Mesenchymal stem cell (in vitro differentiated cells and primary cell): ENCODE results near the gene COPZ2.

Experiments used
- DNase-seq: peaks from one replicate; pipeline ENCODE4 v3.0.0-alpha.2; 2013
- H2AFZ ChIP-seq: one replicate; pipeline ENCODE4 v1.6.1; 2013; ENCODE audit warnings: low read depth, mild to moderate bottlenecking, control low read depth, inconsistent platforms, low read length, moderate library complexity
- H2AK5ac ChIP-seq: 2 replicates; pipeline ENCODE4 v1.6.1; 2013; ENCODE audit warnings: low read length, moderate library complexity, mild to moderate bottlenecking, inconsistent platforms; ENCODE audit not compliant: severe bottlenecking
- H2BK120ac ChIP-seq: one replicate; pipeline ENCODE4 v1.6.1; 2013; ENCODE audit warnings: low read depth, mild to moderate bottlenecking, inconsistent platforms, low read length, moderate library complexity
- H2BK12ac ChIP-seq, 2 experiments: one replicate each; pipeline ENCODE4 v1.6.1; 2013; ENCODE audit warnings: inconsistent platforms in 2 of 2, low read length in 2 of 2, mild to moderate bottlenecking in 2 of 2, moderate library complexity in 2 of 2, control low read depth in 1 of 2
- H2BK15ac ChIP-seq: one replicate; pipeline ENCODE4 v1.6.1; 2013; ENCODE audit warnings: mild to moderate bottlenecking, low read depth, inconsistent platforms; ENCODE audit not compliant: poor library complexity, severe bottlenecking
- H2BK5ac ChIP-seq: 2 replicates; pipeline ENCODE4 v1.6.1; 2013; ENCODE audit warnings: low read depth, mild to moderate bottlenecking, low read length, control low read depth, inconsistent platforms; ENCODE audit not compliant: poor library complexity, severe bottlenecking
- H3K14ac ChIP-seq, 2 experiments: one replicate each; pipeline ENCODE4 v1.6.1; 2013; ENCODE audit warnings: inconsistent platforms in 2 of 2, low read length in 2 of 2, control low read depth in 1 of 2, mild to moderate bottlenecking in 1 of 2, moderate library complexity in 1 of 2
- H3K18ac ChIP-seq, 2 experiments: one replicate each; pipeline ENCODE4 v1.6.1; 2013; ENCODE audit warnings: inconsistent platforms in 2 of 2, low read length in 2 of 2, control low read depth in 1 of 2, low read depth in 1 of 2, mild to moderate bottlenecking in 1 of 2
- H3K23ac ChIP-seq, 2 experiments: one replicate each; pipeline ENCODE4 v1.6.1; 2013; ENCODE audit warnings: inconsistent platforms in 2 of 2, low read length in 2 of 2, mild to moderate bottlenecking in 2 of 2, moderate library complexity in 2 of 2, control low read depth in 1 of 2
- H3K27ac ChIP-seq: 2 replicates; pipeline ENCODE4 v1.5.1; 2013; ENCODE audit warnings: mild to moderate bottlenecking, moderate library complexity, low read length, control low read depth, inconsistent platforms; ENCODE audit not compliant: poor library complexity, severe bottlenecking
- H3K27me3 ChIP-seq, 2 experiments: 2 replicates each; pipeline versions ENCODE4 v1.6.1 to v1.7.0; 2013; ENCODE audit warnings: low read length in 2 of 2, mild to moderate bottlenecking in 2 of 2, moderate library complexity in 2 of 2, control low read depth in 1 of 2, inconsistent platforms in 1 of 2; ENCODE audit not compliant: control insufficient read depth in 1 of 2, insufficient read depth in 1 of 2
- H3K36me3 ChIP-seq, 2 experiments: 2 replicates each; pipeline versions ENCODE4 v1.6.1 to v1.7.0; 2013; ENCODE audit warnings: low read length in 2 of 2, control low read depth in 1 of 2, inconsistent platforms in 1 of 2, low read depth in 1 of 2, mild to moderate bottlenecking in 1 of 2; ENCODE audit not compliant: insufficient read depth in 2 of 2, control insufficient read depth in 1 of 2
- H3K4ac ChIP-seq, 2 experiments: one replicate each; pipeline ENCODE4 v1.6.1; 2013; ENCODE audit warnings: inconsistent platforms in 2 of 2, low read length in 2 of 2, mild to moderate bottlenecking in 2 of 2, moderate library complexity in 2 of 2, control low read depth in 1 of 2, low read depth in 1 of 2
- H3K4me1 ChIP-seq: 2 replicates; pipeline ENCODE4 v1.6.1; 2013; ENCODE audit warnings: low read depth, low read length, control low read depth; ENCODE audit not compliant: control insufficient read depth, insufficient read depth
- H3K4me2 ChIP-seq: 2 replicates; pipeline ENCODE4 v1.6.1; 2013; ENCODE audit warnings: low read length, mild to moderate bottlenecking, inconsistent platforms; ENCODE audit not compliant: poor library complexity, severe bottlenecking
- H3K4me3 ChIP-seq, 2 experiments: 2 replicates each; pipeline versions ENCODE4 v1.5.1 to v1.7.0; 2013; ENCODE audit warnings: low read length in 2 of 2, mild to moderate bottlenecking in 2 of 2, control low read depth in 1 of 2, low read depth in 1 of 2; ENCODE audit not compliant: insufficient read depth in 1 of 2
- H3K79me1 ChIP-seq: replicated peaks from 2 replicates; pipeline ENCODE4 v1.6.1; 2013; ENCODE audit warnings: mild to moderate bottlenecking, control low read depth, low read length, inconsistent platforms; ENCODE audit not compliant: poor library complexity, severe bottlenecking
- H3K9ac ChIP-seq: 2 replicates; pipeline ENCODE4 v1.7.0; 2013; ENCODE audit warnings: mild to moderate bottlenecking, low read length, moderate library complexity
- H3K9me3 ChIP-seq: 2 replicates; pipeline ENCODE4 v1.7.0; 2013; ENCODE audit warnings: mild to moderate bottlenecking, low read length; ENCODE audit not compliant: control insufficient read depth
- H4K8ac ChIP-seq: one replicate; pipeline ENCODE4 v1.6.1; 2013; ENCODE audit warnings: inconsistent platforms, mild to moderate bottlenecking, low read length, moderate library complexity
- H4K91ac ChIP-seq: one replicate; pipeline ENCODE4 v1.6.1; 2013; ENCODE audit warnings: mild to moderate bottlenecking, low read length, inconsistent platforms
- WGBS: methylation state at CpG from one replicate; pipeline ENCODE4 v1.1.7; 2013; ENCODE audit warnings: mixed read lengths; 5-methylcytosine and 5-hydroxymethylcytosine counted together

COPZ2 gene

DNA sequence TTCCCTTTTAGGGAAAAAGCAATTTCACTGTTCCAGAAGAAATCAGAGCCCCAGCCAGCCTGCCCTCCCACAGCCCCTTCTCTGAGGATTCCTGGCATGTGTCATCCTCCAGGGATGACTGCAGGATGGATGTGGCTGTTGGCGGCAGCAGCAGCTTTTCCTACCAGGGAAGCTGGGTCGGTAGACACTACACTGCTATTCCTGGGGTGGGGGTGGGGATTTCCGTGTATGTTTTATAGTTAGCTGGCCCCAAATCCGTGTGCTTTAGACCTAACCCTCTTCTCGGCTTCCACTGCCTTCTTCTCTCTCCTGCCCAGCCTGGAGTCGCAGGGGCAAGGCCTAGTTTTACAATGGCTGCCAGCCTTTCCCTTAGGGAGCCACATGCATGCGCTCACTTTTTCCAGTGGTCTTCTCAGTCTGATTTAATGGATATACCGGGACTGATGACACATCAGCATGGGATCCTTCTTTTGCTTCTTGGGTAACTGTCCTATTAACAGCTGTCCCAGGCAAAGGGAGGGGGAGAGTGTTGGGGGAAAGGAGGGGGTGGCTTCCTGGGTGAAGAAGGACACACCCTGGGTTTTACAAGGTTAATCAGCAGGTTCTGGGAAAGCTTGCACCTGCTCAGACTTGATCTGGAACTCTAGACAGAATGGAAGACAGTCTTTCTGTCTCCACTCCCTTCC, 7.9 kb upstream of the COPZ2 start:
- DNase-seq: peak; percentile 76
- H2BK15ac ChIP-seq: no peak overlapping the region
- H3K4ac ChIP-seq: no peak overlapping the region
- no peak overlapping the region for H2AFZ ChIP-seq
- H2AK5ac ChIP-seq: no peak overlapping the region
- no peak overlapping the region for H4K91ac ChIP-seq
- H3K14ac ChIP-seq: no peak overlapping the region
- peak overlapping the region in 1 of 2 experiments; percentile 10 for H2BK12ac ChIP-seq
- H3K9me3 ChIP-seq: no peaks in the 10 kb centered on the region
- H3K4me2 ChIP-seq: no peak overlapping the region
- 69% methylated on average over 7 of the region's 8 CpGs for WGBS
- no peak overlapping the region for H3K23ac ChIP-seq
- peak overlapping the region; percentile 47 for H4K8ac ChIP-seq
- H3K27me3 ChIP-seq: no peaks in the 10 kb centered on the region
- H3K79me1 ChIP-seq: peaks cover 11% of the 10 kb centered on the region
- H3K36me3 ChIP-seq: peaks cover 0 to 4% of the 10 kb centered on the region in 2 experiments
- peak overlapping the region in 1 of 2 experiments; percentile 28 for H3K18ac ChIP-seq
- H3K9ac ChIP-seq: peak overlapping the region; percentile 91
- peaks cover 4% of the 10 kb centered on the region for H3K4me1 ChIP-seq
- no peak overlapping the region for H3K27ac ChIP-seq
- peak overlapping the region in 1 of 2 experiments; percentile 61 for H3K4me3 ChIP-seq
- H2BK5ac ChIP-seq: no peak overlapping the region
- H2BK120ac ChIP-seq: no peak overlapping the region

DNA sequence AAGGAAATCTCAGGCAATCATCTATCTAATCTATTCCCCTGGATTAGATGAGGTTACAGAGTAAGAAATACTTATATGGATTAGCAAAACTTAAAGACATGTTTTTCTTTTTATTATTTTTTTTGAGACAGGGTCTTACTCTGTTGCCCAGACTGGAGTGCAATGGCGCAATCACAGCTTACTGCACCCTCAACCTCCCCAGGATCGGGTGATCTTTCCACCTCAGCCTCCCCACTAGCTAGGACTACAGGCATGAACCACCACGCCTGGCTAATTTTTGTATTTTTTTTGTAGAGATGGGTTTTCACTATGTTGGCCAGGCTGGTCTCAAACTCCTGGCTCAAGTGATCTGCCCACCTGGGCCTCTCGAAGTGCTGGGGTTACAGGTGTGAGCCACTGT, 7.3 kb upstream of the COPZ2 start:
- Histone ChIP-seq H3K27ac (no peak overlapping the region), H2BK120ac (no peak overlapping the region), H3K27me3 (no peaks in the 10 kb centered on the region), H4K91ac (no peak overlapping the region), H2AFZ (no peak overlapping the region), H4K8ac (no peak overlapping the region), H3K79me1 (peaks cover 11% of the 10 kb centered on the region), H3K4me3 (peak overlapping the region in 1 of 2 experiments; percentile 61), H3K14ac (no peak overlapping the region), H3K23ac (no peak overlapping the region), H2BK15ac (no peak overlapping the region), H3K4ac (no peak overlapping the region), H2BK5ac (no peak overlapping the region), H3K36me3 (peaks cover 0 to 4% of the 10 kb centered on the region in 2 experiments), H3K4me2 (no peak overlapping the region), H2AK5ac (no peak overlapping the region), H3K9me3 (no peaks in the 10 kb centered on the region), H2BK12ac (no peak overlapping the region), H3K9ac (peak overlapping the region; percentile 91), H3K18ac (no peak overlapping the region), H3K4me1 (peaks cover 4% of the 10 kb centered on the region)
- WGBS: 99% methylated on average over 4 of the region's 4 CpGs
- DNase-seq: no peak

DNA sequence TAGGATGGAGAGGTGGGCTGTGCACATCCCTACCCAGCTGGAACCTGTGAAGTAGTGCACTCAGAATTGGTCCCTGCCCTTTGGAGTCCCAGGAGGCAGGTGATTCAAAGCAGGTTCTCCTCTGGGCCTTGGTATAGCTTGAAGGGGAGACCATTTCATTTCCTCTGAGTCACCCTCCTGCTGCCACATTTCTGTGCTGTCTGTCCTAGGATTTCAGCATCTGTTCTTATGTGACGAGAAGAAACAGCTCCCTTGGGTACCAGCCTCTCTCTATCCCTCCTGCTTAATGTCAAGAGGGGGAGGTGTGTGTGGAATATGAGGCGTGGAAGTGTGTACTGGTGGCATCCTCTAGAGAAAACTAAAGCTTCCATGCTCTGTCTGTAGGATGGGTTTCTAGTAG, 5.6 kb upstream of the COPZ2 start:
- Histone ChIP-seq H3K23ac (no peak overlapping the region), H3K4me3 (no peak overlapping the region), H3K14ac (no peak overlapping the region), H2BK5ac (no peak overlapping the region), H3K4me2 (no peak overlapping the region), H4K91ac (no peak overlapping the region), H2AFZ (no peak overlapping the region), H2BK120ac (no peak overlapping the region), H3K27me3 (no peaks in the 10 kb centered on the region), H2BK15ac (no peak overlapping the region), H2BK12ac (no peak overlapping the region), H3K79me1 (peaks cover 11% of the 10 kb centered on the region), H3K27ac (no peak overlapping the region), H3K18ac (no peak overlapping the region), H3K9me3 (no peaks in the 10 kb centered on the region), H2AK5ac (no peak overlapping the region), H3K4ac (no peak overlapping the region), H3K4me1 (peaks cover 5% of the 10 kb centered on the region), H3K36me3 (peaks cover 0 to 4% of the 10 kb centered on the region in 2 experiments), H4K8ac (no peak overlapping the region), H3K9ac (peak overlapping the region; percentile 0)
- no peak for DNase-seq
- WGBS: 29% methylated on average over 1 of the region's 2 CpGs

DNA sequence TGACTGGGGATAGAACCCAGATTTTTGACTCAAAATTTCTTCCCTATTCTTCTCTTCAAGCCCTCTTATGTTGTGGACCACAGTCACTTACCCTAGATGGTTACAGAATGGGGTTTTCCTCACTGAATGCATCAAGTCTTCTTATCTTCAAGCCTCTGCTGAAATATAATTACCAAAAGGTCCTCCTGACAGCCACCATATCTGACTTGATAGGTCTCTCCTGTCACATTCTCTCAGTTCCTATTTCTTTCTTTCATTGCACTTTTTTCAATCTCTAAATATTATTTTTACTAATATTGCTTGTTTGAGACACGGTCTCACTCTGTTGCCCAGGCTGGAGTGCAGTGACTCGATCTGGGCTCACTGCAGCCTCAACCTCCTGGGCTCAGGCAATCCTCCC, 1.1 kb upstream of the COPZ2 start:
- Histone ChIP-seq H3K18ac (no peak overlapping the region), H3K4me1 (peaks cover 13% of the 10 kb centered on the region)

More for the DNA sequence above, 1.1 kb upstream of the COPZ2 start:
- Histone ChIP-seq H4K91ac (no peak overlapping the region), H2BK12ac (no peak overlapping the region), H2BK5ac (no peak overlapping the region), H3K4me3 (no peak overlapping the region), H3K27ac (no peak overlapping the region), H3K79me1 (peaks cover 3% of the 10 kb centered on the region), H3K23ac (no peak overlapping the region), H3K27me3 (no peaks in the 10 kb centered on the region), H4K8ac (no peak overlapping the region), H3K9me3 (no peaks in the 10 kb centered on the region), H3K4ac (no peak overlapping the region), H2AFZ (no peak overlapping the region), H3K9ac (no peak overlapping the region), H2BK120ac (no peak overlapping the region), H3K36me3 (peaks cover 2 to 9% of the 10 kb centered on the region in 2 experiments), H3K4me2 (no peak overlapping the region), H2AK5ac (no peak overlapping the region), H2BK15ac (no peak overlapping the region), H3K14ac (no peak overlapping the region)
- no peak for DNase-seq
- 98% methylated on average over 2 of the region's 2 CpGs for WGBS
